ENCODE data around the gene WSB1. TPM values are rescaled to one million over a fixed set of nuclear protein-coding genes. Genes with fewer than 3 reads are reported as not detected.

The WSB1 gene
- total and polyA plus RNA-seq, 9 of the 15 experiments (the other 6 are each of a cell fraction or from before 2014, with no cell fraction given) = 22.8 to 229 (median 81.1) TPM

DNA sequence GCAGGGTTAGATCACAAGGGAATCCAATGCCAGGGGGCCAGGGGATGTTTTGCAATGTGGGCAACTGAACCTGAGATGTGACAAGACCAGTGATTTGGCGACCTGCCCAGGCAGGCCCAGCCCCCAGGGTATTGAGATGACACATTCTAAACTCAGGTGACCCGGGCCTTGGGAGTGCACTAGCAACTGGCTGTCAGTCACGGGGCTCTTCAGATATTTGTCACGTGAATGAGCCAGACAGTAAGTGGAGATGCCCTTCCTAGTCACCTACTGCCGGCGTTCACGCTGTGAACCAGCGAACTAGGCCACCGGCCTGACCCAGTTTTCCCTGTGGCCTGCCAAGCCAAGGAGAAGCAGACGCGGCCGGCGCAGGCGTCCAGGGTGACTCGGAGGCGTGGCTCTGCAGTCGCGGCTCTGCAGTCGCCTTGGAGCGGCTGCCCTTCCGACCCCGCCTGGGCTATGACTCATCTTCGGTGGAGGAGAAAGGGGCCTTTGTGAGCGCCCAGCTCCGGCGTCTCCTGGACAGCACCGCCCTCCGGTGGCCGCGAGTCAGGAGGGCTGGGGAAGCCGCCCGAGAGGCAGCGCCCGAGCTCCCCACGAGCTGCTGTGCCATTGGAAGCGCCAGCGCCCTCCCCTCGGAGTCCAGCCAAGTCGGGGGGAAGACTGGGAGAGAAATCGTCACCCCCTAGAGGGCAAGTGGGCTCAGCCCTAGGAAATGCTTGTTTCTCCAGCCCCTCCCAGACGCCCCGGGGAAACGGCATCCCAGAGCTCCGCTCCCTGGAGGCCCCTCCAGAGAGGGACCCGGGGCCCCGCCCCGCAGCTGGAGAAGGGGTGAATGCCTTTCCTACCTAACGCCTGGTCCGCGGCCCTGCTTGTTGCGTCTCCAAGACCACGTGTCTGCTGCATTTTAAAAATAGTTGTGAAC lies 38.8 kb downstream of the WSB1 start:
- in situ Hi-C loops (cut with MboI) = loop anchor here (5.0 kb wide), 1 partner anchor 95 kb away; no protein-coding TSS in a partner anchor
- ATAC-seq (peak; percentile 97), FAIRE-seq (peak; percentile 93), DNase-seq (ENCODE audit: extremely low read depth in 1 of 4, low spot score in 3 of 4) (peak; percentile 92 to 99 (median 94))
- H3K9me1 ChIP-seq (ENCODE audit: control insufficient read depth, insufficient read depth, low read length) = no peaks in the 10 kb centered on the region
- H2AFZ ChIP-seq (ENCODE audit: low read depth, low read length) = peak overlapping the region; percentile 98
- peak overlapping the region; percentile 73 for H3K4me2 ChIP-seq (ENCODE audit: insufficient read depth, low read length)
- H3K4me1 ChIP-seq (replicated peaks in 1 of 2; ENCODE audit: control insufficient read depth in 2 of 2, insufficient read depth in 2 of 2, low read length in 2 of 2) = peaks cover 22 to 31% of the 10 kb centered on the region in 2 experiments; a peak in 4 of 5 replicates
- peak overlapping the region; percentile 39 for H3K4me3 ChIP-seq
- no peaks in the 10 kb centered on the region for H4K20me1 ChIP-seq (replicated peaks; ENCODE audit: control insufficient read depth, insufficient read depth, low read length)
- H3K9me3 ChIP-seq (replicated peaks; ENCODE audit: control insufficient read depth, insufficient read depth, low read depth, low read length) = no peaks in the 10 kb centered on the region
- BruUV-seq (replicated peaks) = no TSS peak
- intact Hi-C loops (cut with micrococcal nuclease) = no loop called here
- H3K36me3 ChIP-seq (ENCODE audit: control insufficient read depth, insufficient read depth, low read length) = no peaks in the 10 kb centered on the region
- peak overlapping the region; percentile 88 for H3K27ac ChIP-seq (ENCODE audit: extremely low read depth, low read depth, low read length)
- H3K9ac ChIP-seq (ENCODE audit: insufficient read depth in 1 of 2, low read depth in 2 of 2, low read length in 2 of 2) = peak overlapping the region; percentile 82 to 88
- POLR2A ChIA-PET = interaction anchor here (0.6 to 4.4 kb wide), 19 partner anchors 9 to 269 kb away, joined by 3 to 39 read pairs (median 4); partner anchors contain the start of gene WSB1
- WGBS (ENCODE audit: insufficient coverage, low coverage, missing lambda C conversion rate) = under 1% methylated on average over 36 of the region's 52 CpGs
- H3K27me3 ChIP-seq (ENCODE audit: control insufficient read depth in 2 of 2, insufficient read depth in 2 of 2, low read length in 2 of 2) = no peaks in the 10 kb centered on the region
- CTCF ChIA-PET (ENCODE audit: low intra/inter-chr PET ratio) = interaction anchor here (0.5 to 2.2 kb wide), 5 partner anchors 55 to 269 kb away, joined by 3 to 32 read pairs (median 6); no protein-coding TSS in a partner anchor
- peaks cover 5% of the 10 kb centered on the region; the same call in 2 of the 3 replicates for H3K79me2 ChIP-seq (ENCODE audit: control insufficient read depth, insufficient read depth, low read length)
- TF ChIP-seq CCAR2 (IDR thresholded peaks at IDR 0.05; ENCODE audit: low read depth, low read length) (no peak), ZNF134 (CRISPR knock-in tag; conservative IDR thresholded peaks at IDR 0.05) (no peak), DPF2 (IDR thresholded peaks at IDR 0.05) (peak; percentile 80), SMAD3 (CRISPR knock-in tag; conservative IDR thresholded peaks at IDR 0.05) (0 out of 2 replicates have a peak, but pooled peaks have one; percentile 17), MEIS2 (IDR thresholded peaks at IDR 0.05; ENCODE audit: partially characterized antibody) (peak; percentile 77), ZNF431 (CRISPR knock-in tag; IDR thresholded peaks at IDR 0.05) (no peak), TRIM24 (IDR thresholded peaks at IDR 0.05) (0 out of 4 replicates have a peak, but pooled peaks of 1 of the 2 experiments have one; percentile 18), STAT5A (IDR thresholded peaks at IDR 0.05; ENCODE audit: borderline replicate concordance, low read length) (no peak), HNRNPUL1 (IDR thresholded peaks at IDR 0.05; ENCODE audit: low read length) (no peak), JUNB (CRISPR knock-in tag; conservative IDR thresholded peaks at IDR 0.05) (peak; percentile 93), MTF1 (CRISPR knock-in tag; IDR thresholded peaks at IDR 0.05; ENCODE audit: borderline replicate concordance) (no peak), XRCC5 (IDR thresholded peaks at IDR 0.05; ENCODE audit: low read depth, low read length) (no peak; the same call in 1 of the 2 replicates), GABPB1 (CRISPR knock-in tag; IDR thresholded peaks at IDR 0.05) (peak; percentile 63; the same call in 1 of the 2 replicates), SIN3A (IDR thresholded peaks at IDR 0.05; ENCODE audit: borderline replicate concordance in 2 of 2, control insufficient read depth in 1 of 2, low read depth in 2 of 2, low read length in 2 of 2) (peak in 1 of 2 experiments; percentile 50; a peak in 1 of 4 replicates)
- TF ChIP-seq, protein P1, sequence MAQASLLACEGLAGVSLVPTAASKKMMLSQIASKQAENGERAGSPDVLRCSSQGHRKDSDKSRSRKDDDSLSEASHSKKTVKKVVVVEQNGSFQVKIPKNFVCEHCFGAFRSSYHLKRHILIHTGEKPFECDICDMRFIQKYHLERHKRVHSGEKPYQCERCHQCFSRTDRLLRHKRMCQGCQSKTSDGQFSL (CRISPR knock-in tag; IDR thresholded peaks at IDR 0.05) = no peak
- TF ChIP-seq, protein P1 (tag; IDR thresholded peaks at IDR 0.05) = peak in 1 of 2 experiments; percentile 20; a peak in 1 of 4 replicates
- TF ChIP-seq, protein P2, sequence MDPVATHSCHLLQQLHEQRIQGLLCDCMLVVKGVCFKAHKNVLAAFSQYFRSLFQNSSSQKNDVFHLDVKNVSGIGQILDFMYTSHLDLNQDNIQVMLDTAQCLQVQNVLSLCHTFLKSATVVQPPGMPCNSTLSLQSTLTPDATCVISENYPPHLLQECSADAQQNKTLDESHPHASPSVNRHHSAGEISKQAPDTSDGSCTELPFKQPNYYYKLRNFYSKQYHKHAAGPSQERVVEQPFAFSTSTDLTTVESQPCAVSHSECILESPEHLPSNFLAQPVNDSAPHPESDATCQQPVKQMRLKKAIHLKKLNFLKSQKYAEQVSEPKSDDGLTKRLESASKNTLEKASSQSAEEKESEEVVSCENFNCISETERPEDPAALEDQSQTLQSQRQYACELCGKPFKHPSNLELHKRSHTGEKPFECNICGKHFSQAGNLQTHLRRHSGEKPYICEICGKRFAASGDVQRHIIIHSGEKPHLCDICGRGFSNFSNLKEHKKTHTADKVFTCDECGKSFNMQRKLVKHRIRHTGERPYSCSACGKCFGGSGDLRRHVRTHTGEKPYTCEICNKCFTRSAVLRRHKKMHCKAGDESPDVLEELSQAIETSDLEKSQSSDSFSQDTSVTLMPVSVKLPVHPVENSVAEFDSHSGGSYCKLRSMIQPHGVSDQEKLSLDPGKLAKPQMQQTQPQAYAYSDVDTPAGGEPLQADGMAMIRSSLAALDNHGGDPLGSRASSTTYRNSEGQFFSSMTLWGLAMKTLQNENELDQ (CRISPR knock-in tag; IDR thresholded peaks at IDR 0.05; ENCODE audit: borderline replicate concordance) = no peak; the same call in 1 of the 2 replicates
